Keratinocyte (primary cell): ENCODE results near the gene ATP8A1.

Experiments
- EZH2 ChIP-seq: IDR thresholded peaks from one replicate; pipeline ENCODE4 v1.6.1; 2012; ENCODE audit warnings: inconsistent platforms, mild to moderate bottlenecking, low read length, moderate library complexity
- TF ChIP-seq, protein P1 (sequence below), 3 experiments: IDR thresholded peaks in 1 of 3; conservative IDR thresholded peaks in 1 of 3; optimal IDR thresholded peaks in 1 of 3; 2 replicates in 2 of 3; 3 replicates in 1 of 3; pipeline versions ENCODE3 to v1.5.1; 2011; ENCODE audit warnings: low read length in 3 of 3, mild to moderate bottlenecking in 3 of 3, moderate library complexity in 2 of 3, control low read depth in 1 of 3, inconsistent platforms in 1 of 3; ENCODE audit not compliant: insufficient read depth in 2 of 3; ENCODE audit errors: extremely low read depth in 1 of 3

DNA sequence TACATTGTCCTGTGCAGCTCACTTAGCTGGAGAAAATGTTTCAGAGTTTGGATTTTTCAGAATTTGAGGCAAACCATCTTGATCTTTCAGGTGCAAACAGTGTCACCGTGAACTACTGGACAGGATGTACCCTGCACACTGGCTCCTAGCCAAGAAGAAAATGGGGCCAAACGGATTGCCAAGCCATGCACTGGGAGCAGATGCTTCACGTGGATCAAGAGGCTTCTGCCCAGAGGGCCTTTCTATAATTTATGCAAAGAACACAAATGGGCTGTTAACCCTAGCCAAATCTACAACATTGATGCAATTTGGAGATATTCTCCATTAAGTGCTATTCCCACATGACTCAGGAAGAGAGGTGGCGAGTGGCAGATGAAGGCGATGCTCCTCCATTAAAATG, 46.9 kb upstream of the ATP8A1 start:
- TF ChIP-seq, protein P1, sequence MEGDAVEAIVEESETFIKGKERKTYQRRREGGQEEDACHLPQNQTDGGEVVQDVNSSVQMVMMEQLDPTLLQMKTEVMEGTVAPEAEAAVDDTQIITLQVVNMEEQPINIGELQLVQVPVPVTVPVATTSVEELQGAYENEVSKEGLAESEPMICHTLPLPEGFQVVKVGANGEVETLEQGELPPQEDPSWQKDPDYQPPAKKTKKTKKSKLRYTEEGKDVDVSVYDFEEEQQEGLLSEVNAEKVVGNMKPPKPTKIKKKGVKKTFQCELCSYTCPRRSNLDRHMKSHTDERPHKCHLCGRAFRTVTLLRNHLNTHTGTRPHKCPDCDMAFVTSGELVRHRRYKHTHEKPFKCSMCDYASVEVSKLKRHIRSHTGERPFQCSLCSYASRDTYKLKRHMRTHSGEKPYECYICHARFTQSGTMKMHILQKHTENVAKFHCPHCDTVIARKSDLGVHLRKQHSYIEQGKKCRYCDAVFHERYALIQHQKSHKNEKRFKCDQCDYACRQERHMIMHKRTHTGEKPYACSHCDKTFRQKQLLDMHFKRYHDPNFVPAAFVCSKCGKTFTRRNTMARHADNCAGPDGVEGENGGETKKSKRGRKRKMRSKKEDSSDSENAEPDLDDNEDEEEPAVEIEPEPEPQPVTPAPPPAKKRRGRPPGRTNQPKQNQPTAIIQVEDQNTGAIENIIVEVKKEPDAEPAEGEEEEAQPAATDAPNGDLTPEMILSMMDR (optimal IDR thresholded peaks at IDR 0.05 in 1 of 3, IDR thresholded peaks at IDR 0.05 in 1 of 3, conservative IDR thresholded peaks at IDR 0.05 in 1 of 3; ENCODE audit: extremely low read depth in 1 of 3, insufficient read depth in 2 of 3, low read length in 3 of 3): no peak
- TF ChIP-seq EZH2: no peak
